GM19239 (cell line): ENCODE data around the gene TSNAX.
A peak's percentile ranks its signal among the peaks of the same experiment; 100 is the strongest.
"Not testable (repeated sequence)": the region's sequence is repeated elsewhere in the genome, so short reads cannot be mapped to it uniquely, and the experiment has no call there.

Experiments used
- DNase-seq: peaks from one replicate; pipeline ENCODE4 v3.0.0; 2011; ENCODE audit warnings: low spot score; ENCODE audit not compliant: insufficient read length
- FAIRE-seq: peaks from 2 replicates; lab custom pipeline; 2011; peaks lifted over from hg19 to GRCh38; lab: Jason Lieb, UNC

Gene TSNAX, protein sequence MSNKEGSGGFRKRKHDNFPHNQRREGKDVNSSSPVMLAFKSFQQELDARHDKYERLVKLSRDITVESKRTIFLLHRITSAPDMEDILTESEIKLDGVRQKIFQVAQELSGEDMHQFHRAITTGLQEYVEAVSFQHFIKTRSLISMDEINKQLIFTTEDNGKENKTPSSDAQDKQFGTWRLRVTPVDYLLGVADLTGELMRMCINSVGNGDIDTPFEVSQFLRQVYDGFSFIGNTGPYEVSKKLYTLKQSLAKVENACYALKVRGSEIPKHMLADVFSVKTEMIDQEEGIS

DNA sequence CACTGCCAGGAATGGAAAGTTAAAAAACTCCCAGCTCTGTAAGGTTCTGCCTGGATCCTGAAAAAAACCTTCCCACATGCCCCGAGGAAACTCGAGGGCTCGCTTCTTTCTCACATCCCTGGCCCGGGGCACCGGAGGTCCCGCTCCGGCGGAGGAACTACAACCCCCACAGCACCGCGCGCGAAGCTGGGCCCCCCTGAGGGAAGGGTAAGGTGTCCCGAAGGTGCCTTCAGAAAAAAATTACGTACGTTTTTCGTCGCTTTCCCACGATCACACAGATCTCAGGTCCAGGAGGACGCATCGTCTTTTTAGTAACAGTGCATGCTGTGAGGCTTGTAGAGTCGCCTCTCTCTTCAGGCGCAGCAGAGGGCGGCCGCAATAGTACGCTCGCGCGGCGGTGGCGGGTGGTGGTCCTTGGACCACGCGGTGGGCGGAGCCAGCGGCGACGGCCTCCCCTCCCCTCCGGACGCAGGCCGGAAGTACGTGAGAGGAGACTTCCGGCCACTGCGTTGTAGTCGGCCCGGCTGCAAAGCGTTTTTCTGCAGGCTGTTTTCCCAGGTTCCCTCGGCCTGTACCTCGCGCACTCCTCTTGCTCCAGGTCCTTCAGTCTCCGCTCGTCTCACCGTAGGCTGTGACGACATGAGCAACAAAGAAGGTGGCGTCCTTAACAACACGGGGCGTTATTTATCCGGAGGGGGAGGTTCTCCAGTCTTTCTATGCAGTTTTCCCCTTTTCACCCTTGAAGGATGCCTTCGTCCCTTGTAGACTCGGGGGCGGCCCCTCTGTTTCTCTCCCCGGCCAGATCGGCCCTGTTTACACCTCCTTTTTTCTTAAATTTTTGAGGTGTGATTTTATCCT lies at the start of gene TSNAX:
Gene TSNAX, plus strand, starts transcription at position 498 of the 858 bp plus-strand sequence. Its CDS starts 142 bp downstream, at position 640.
- FAIRE-seq (peak; percentile 92), DNase-seq (peak; percentile 74)

DNA sequence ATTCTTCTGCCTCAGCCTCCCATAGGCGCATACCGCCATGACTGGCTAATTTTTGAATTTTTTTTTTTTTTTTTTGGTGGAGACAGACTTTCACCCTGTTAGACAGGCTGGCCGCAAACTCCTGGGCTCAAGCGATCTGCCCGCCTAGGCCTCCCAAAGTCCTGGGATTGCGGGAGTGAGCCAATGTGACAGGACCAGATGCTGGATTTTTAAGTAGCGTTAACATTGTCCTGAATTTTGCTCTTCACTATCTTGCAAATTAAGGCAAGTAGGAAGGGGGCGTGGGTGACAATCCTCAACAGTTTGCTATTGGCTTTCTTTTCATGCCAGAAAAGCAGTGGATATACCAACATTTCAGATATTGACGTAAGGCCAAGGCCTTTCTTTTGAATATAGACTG lies 49.7 kb upstream of the TSNAX start:
- DNase-seq (no peak), FAIRE-seq (peak; percentile 66)

DNA sequence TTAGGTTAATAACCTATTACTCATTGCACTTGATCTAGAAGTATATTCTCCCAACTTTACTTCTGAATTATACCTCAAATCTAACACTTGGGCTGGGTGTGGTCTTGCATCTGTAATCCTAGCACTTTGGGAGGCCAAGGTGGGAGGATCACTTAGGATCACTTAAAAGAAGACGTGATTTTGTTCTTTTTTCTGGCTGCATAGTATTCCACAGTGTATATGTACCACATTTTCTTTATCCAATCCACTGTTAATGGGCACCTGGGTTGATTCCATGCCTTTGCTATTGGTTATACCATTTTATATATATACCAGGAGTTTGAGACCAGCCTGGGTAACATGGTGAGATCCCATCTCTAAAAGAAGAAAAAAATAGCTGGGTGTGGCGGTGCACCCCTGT lies 48.5 kb upstream of the TSNAX start:
- DNase-seq, result no peak
- no peak for FAIRE-seq

DNA sequence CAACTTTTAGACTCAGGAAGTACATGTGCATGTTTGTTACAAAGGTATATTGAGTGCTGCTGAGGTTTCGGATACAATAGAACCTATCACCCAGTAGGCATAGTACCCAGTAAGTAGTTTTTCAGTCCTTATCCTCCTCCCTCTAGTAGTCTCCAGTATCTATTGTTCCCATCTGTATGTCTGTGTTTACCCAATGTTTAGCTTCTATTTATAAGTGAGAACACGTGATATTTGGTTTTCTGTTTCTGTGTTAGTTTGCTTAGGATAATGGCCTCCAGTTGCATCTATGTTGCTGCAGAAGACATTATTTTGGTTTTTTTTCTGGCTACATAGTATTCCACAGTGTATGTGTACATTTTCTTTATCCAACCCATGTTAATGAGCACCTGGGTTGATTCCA lies 47.2 kb upstream of the TSNAX start:
- DNase-seq (no peak), FAIRE-seq (no peak)

DNA sequence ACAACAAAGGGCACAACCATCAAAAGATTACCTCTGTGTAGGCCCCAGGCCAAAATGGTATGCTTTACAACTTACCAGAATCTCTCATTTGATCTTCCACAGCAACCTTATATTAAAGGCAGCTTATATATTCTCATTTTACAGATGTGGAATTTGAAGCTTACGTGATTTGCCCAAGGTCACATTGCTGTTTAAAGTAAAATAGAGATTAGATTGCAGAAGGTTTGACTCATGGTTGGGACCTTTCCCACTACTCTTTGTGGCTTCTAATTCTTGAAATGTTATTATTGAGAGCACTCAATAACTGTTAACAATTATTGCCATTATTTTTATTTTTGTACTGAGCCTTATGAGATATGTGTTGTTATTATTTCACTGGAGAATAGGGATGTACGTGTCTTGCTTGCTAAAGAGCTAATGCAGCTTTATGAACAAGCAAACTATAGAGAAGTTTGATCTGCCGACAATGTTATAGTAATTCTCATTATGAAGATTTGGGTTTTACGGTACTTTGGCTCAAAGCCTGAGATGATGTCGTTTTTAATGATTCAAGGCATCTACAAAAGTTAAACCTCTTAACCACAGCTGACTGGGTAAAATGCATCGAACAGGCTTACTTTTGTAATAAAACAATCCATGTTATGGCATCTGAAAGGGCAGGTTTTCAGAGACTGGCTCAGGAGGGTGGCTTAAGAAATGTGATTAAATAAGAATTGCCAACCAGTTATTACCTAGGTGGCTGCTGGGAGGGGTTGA lies 43.3 kb upstream of the TSNAX start:
- FAIRE-seq (no peak), DNase-seq (no peak)

DNA sequence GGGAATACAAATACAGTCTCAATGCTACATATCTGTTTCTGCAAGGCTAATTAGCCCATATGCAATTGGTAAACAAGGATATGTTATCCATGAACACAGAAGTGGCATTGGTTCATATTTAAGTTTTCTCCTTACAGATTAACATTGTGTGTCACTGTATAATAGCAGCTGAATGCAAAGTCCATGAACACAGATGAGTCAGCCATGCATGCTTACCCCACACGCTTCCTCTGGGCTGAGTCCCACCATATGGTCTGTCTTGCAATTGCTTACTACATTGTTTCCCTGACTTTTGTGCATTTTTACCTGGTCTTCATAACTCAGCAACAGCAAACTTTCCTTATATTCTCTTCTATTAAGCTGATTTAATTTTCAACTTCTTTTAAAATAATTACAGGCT lies 41.5 kb upstream of the TSNAX start:
- FAIRE-seq (no peak), DNase-seq (no peak)

DNA sequence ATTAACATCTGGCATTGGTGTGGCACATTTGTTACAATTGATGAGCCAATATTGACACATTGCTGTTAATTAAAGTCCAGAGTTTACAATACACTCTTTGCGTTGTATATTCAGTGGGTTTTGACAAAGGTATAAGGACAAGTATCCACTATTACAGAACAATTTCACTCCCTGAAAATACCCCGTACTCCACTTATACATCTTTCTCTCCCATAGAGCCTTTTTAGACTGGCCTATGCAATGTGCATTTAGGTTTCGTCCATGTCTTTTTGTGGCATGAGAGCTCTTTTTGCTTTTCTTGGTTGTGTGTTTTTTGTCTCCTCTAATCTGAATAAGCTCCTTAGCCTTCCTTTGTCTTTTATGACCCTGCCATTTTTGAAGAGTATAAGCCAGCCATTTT lies 40.6 kb upstream of the TSNAX start:
- no peak for DNase-seq

DNA sequence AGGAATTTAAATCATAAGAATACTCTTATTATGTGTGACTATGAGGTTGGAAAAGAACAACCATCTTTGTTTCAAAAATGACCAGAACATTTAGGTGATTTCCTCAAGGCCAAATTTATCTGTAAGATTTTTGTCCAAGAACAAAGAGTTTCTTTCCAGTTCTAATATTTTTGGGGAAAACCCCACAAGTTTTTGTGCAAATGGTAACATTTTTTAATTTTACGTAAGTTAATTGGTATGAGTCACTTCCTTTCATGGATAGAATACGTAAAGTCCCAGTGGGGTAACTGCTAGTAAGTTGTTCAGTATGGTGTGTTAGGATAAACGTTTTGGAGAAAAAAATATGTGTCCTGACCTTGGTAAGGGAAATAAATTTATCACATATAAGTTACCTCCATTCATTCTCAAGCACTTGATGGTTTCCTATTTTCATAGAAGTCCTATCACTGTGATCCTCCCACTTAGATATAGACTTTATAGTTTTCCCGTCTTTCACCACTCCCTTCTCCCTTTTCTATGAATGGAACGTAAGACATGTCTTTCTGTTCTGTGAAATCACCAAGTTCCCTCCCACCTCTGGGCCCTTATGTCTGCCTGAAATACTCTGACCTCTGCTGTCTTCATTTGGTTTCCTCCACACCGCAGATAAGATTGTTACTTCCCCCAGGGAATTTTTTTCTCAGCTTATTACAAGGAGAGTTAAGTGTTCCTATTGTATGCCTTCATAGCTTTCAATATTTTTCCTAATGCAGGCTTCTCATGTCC lies 34.9 kb upstream of the TSNAX start:
- FAIRE-seq, result no peak
- DNase-seq, result no peak

More for the DNA sequence above, 40.6 kb upstream of the TSNAX start:
- FAIRE-seq, result no peak

DNA sequence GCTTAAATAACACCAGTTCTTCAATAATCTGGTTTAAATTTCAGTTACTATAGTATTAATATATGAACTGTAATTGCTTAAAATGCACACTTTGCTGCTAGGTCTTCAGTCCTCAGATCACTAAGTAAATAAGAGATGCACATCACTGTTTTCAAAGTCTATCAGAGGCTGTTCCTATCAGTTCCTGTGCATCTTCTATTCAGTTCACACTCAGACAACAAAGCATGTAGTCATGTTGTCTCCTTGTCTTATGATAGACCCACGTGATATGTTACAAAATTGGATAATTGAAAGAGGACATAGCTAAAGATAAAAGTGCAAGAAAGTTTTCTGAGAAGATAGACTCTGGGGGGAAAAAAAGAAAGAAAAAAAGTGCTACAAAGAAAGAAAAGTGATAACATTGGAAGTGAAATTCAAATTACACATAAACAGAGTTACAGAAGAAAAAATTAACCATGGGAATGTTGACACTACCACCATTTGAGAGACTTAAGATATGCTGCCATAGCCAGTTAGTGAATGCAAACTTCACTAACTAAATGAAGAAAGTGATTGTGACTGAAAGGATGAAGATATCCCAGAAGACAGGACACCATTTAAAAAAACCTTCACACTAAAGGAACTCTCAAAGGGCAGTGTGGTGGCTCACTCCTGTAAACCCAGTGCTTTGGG lies 33.9 kb upstream of the TSNAX start:
- DNase-seq (no peak), FAIRE-seq (no peak)

DNA sequence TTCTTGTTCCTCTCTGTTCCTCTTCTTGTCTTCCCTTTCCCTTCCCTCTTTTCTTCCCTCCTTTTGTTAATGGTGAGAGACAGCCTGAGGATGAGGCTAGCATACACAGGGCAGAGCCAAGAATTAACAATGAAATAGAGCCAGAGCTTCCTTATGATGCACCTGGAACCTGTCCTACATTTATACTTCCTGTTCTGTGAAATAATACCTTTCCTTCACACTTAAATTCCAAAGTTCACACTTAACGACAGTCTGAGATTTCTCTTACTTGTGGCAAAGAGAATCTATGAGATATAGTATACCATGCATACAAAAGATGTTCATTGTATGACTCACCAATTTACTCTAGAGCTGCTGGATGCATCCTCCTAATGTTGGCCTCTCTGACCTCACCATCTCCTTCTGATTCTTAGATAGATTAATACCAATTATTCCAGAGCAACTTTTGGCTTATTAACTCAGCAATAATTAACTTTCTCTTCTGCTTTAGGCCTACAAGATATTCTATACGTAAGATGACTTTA lies 30.8 kb upstream of the TSNAX start:
- DNase-seq (no peak), FAIRE-seq (no peak)

DNA sequence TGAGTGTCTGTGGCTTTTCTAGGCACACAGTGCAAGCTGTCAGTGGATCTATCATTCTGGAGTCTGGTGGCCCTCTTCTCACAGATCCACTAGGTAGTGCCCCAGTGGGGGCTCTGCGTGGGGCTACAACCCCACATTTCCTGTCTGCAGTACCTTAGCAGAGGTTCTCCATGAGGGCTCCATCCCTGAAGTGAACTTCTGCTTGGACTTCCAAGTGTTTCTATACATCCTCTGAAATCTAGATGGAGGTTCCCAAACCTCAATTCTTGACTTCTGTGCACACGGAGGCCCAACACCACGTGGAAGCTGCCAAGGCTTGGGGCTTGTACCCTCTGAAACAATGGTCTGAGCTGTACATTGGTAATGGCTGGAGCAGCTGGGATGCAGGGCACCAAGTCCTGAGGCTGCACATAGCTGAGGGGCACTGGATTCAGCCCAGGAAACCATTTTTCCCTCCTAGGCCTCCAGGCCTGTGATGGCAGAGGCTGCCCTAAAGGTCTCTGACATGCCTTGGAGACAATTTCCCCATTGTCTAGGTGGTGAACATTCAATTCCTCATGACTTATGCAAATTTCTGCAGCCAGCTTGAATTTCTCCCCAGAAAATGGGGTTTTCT lies 29.2 kb upstream of the TSNAX start:
- DNase-seq (no peak), FAIRE-seq (no peak)

DNA sequence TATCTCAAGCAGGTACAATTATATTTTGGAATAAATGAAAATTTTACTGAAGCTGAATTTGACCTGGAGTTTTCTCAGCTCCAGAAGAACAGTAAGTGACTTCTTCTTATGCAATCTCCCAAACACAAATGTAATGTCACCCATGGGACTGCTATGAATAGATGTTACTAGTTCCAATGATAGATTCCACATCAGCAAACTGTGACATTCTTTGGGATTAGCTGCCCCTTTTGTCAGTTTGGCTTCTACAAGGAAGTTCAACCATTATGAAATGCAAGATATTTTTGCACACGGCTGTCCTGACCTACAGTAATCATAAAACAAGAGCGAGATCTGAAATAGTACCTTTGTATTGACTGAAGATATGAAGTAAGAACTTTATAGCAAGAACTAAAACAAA lies 27.8 kb upstream of the TSNAX start:
- DNase-seq, result no peak
- no peak for FAIRE-seq

DNA sequence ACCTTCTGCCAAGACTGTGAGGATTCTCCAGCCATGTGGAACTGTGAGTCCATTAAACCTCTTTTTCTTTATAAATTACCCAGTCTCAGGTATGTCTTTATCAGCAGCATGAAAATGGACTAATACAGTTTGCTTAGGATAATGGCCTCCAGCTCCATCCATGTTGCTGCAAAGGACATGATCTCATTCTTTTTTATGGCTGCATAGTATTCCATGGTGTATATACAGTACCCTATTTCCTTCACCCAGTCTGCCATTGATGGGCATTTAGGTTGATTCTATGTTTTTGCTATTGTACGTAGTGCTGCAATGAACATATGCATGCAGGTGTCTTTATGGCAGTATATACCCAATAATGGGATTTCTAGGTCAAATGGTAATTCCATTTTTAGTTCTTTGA lies 25.3 kb upstream of the TSNAX start:
- DNase-seq, FAIRE-seq: not testable (repeated sequence)

DNA sequence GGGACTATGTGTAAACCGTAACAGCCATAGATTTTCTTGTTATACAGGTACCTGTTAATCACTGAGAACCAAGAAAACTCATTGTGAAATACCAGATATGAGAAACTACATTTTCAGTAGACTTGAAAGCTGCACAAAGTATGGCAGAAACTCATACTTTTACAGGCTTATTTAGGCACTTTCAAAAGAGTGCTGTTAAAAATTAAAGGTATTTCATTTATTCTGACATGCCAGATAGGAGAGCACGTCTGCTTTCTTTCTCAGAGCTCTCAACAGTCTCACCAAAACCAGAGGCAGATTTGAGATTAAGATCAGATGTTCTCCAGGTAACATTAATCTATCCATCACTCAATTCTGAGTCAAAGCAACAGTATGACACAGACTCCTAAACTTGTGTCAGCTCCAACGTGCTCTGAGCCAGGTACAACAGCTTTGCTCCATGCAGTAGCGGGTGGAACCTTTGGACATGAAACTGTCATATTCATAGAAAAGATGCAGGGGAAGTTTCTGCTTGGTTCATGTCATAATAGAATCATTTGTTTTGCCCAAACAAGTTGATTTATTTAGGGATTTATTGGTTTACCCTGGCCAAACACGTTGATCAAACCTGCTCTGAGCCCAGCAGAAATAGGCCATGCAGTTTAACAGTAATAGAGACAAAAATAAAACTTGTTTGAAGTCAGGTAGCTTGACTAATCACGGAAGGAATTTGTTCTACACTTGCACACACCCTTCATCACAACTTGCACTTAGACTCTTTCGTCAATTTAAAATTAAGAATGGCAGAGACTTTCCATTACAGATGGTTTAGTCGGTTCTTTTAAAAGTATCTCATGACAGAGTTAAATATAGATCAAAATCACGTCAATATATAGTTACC lies 20.8 kb upstream of the TSNAX start:
- DNase-seq (no peak), FAIRE-seq (no peak)

DNA sequence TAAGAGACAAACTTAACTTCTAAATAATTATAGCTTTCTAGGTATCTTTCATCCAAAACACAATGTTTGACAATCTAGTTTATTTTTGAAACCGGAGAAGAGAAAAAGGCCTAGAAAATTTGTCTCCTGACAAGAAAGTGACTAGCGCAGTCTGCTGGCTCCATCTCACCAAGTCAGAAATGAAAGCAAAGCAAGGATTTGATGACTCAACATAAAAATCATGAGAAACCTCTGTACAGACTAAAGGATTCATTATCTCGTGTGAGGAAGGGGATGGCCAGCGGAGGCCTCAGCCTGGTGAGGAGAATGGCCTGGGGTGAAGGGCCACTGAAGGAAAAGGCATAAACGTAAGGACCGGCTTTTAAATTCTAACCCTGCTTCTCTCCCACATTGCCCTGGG lies 20.0 kb upstream of the TSNAX start:
- FAIRE-seq (no peak), DNase-seq (no peak)

DNA sequence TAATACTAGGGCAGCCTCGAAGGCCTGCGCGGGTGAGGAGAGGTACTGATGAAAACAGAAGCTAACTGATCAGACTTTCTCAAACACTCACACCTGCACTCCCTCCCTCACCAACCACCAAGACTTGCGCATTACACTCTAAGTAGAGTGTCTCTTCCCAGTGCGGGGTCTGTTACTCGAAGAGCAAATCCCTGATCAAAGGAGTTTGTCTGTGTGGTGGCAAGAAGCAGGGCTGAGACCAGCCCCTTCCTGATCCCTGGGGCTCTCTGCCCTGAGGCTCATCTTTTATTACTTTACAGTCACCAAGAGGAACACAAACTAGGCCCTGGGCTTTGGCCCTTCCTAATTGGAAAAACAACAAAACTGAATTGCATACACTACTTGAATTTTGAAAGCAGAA lies 19.5 kb upstream of the TSNAX start:
- DNase-seq, result no peak
- FAIRE-seq, result no peak

DNA sequence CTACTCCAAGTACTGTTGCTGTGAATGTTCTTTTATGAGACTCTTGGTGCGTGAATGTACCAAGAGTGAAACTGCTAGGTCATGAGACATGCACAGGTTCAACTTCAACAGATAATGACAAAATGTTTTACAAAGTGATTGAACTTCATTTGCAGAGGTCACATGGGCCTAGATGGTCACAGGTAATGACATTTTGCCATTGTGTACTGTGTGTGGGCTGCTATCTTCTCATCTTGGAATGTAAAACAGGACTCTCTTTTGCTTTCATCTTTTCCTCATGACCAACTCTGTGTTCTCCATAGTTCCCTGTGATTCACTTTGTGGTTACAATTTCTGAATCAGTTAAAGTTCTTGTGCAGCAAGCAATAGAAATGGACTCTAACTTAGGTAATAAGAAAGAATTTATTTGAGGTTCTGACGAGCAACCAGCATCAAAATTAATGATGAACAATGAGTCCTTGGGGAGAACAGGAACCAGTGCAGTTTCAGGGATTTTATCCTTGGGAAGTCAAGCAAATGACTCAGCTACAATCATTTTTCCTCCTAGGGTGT lies 16.2 kb upstream of the TSNAX start:
- no peak for DNase-seq
- FAIRE-seq, result peak; percentile 37

DNA sequence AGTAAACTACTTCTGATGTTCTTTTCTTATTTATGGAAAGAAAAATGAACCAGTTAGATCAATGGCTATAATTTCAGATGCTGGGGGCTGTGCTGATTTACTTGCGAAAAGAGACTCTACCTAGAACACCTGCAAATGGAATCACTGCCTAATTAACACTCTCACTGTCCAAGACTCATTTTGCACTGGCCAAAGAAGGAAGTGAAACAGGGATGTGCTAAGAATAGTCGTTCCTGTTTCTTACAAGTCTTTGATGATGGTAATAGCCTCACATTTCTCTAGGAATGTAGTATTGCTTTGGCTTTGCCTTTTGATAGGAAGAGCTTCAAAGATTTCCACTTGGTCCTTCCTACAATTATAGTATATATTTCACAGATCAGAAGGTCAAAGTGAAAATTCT lies 12.7 kb upstream of the TSNAX start:
- DNase-seq, result no peak
- FAIRE-seq, result peak; percentile 51
